SH-SY5Y (cell line): ENCODE results near the gene EPC1.

Experiments
- GATA2 ChIP-seq: IDR thresholded peaks from 2 replicates; pipeline ENCODE4 v1.6.1; 2011; ENCODE audit warnings: mild to moderate bottlenecking, low read depth, low read length
- GATA3 ChIP-seq: IDR thresholded peaks from 2 replicates; pipeline ENCODE4 v1.6.1; 2011; ENCODE audit warnings: low read depth, mild to moderate bottlenecking, low read length, moderate library complexity

EPC1 gene

DNA sequence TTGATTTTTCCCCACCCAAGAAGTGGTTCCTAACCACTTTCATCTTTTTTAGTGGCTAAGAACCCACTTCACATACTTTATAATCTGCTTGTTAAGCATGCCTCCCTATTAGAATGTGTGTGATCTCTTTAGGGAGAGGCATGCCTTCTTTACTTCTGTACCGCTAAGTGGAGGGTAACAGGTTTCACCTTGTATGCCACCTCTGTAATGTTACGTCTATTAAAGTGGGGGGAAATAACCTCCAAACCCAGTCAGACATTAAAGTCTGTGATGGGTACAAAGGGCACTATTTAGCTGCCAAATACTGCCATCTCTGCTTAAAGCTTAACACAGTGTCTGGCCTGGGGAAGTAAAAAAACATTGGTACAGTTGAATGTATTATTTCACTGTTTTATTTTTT is 51.9 kb downstream of the EPC1 start:
- TF ChIP-seq GATA2 (no peak), GATA3 (no peak)

DNA sequence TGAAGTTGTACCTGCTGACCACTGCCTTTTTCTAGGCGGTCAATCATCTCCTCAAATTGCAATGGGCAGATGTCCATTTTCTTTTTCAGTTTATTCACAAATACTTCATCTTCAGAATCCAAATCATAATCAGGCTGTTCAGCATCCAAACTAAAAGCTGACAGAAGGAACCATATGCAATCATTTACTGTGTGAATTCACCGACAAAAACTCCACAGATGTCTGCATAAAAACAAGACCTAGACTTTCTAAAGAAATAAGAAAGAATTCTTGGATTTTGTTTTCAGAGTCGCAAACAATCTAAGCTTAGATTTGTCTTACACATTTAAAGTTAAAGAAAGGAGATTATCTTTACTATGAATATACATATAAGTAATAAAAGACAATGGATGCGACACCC is 53.4 kb downstream of the EPC1 start:
- TF ChIP-seq GATA2, result no peak
- TF ChIP-seq GATA3, result no peak

DNA sequence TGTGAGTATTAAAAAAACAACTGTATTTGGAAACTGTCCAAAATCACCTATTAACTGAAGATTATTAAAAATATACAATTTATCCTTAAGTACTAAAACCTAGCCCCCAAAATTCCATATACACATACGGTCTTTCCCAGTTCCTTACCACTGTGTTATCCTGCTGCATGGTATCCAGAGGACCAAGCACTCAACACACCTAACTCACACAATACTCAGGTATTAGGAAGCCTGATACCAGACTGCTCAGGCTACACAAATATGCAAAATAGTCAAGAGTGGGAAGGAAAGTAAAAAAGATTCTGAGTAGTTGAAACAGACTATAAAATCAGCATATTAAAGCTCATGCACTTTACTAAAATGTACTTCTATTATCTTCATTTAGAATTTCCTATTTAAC is 67.2 kb downstream of the EPC1 start:
- TF ChIP-seq GATA2 (no peak), GATA3 (no peak)

DNA sequence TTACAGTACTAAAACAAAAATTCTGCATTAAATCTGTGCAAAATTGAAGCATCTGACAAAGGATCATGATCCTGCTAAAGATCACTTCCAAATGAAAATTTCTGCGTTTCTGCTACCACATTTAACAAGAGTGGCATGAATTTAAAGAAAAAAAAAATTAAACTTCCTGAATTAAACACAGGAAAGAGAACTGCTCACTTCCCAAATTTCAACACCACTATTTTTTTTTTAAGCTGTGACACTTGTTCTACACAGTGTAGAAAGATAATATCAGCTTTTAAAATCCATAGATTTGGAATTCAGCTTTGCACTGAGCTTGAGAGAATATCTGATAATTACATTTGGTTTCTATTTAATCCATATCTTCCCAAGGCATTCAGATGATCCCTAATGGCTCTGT is 73.6 kb downstream of the EPC1 start:
- no peak for TF ChIP-seq GATA2
- TF ChIP-seq GATA3, result no peak

DNA sequence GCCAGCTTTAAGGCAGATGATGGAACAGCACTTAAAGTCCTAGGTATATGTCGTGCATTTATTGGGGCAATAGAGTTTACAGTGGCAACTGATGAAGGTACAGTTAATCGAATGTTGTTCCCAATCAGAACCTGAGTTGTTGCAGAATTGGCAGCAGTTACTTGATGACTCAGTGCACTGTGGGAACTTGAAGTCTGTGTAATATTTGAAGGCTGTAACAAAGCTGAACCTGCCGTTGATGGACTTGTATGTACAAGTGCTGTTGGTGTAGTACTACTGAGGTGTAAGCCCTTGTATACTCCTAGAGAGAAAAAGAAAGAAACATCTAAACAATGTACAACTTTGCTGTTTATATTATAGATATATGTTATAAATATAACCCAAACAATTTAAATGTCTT is 75.3 kb downstream of the EPC1 start:
- TF ChIP-seq GATA3, result no peak
- no peak for TF ChIP-seq GATA2

DNA sequence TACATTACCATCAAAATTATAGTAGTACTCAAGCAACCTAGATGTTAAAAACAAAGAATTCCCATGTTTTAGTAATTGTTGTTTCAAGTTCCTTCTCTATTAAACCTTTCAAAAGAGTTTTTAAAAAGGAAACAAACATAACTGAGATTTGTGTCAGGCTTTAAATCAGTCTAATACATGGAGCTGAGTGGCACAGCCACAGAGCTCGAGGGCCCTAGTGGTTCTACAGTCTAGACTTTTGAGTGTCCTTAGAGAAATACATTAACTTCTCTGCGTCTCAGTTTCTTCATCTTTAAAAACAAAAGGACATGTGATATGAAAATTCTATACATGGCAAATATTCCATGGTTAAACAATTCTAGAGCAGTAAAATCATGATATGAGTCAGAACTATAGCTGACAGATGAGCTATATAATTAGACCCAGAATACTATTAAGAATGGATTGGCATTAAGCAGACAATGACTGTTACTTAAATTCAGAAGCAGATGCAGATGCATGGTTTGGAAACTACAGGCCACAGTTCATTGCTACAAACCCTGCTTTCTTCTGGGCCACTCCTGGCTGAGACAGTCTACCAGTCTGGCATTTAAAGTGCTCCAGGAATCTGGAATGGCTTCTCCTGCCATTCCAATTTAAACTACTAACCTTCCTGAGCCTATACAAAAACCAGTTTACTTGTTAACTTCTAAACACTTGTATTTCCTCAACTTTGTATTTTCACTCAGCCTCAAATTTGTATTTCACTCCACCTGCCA is 77.4 kb downstream of the EPC1 start:
- no peak for TF ChIP-seq GATA2
- TF ChIP-seq GATA3, result no peak

DNA sequence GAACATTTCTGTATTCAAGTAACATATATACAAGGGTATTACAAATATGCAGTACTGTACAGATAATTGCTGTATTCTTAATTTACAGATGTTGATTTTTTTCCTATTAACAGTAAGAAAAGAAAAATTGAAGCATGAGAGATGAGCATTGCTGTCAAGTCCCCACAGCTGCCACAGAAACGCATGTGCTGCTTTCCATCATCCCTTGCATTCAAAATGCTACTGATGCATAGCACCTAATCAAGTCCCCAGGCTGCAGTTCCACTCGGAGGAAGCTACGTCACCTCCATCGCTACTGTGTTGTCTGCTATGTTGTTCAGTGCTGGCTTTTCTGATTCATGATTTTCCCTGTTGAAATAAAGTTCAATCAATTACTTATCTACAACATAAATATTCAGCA is 78.2 kb downstream of the EPC1 start:
- TF ChIP-seq GATA3, result no peak
- TF ChIP-seq GATA2, result no peak

DNA sequence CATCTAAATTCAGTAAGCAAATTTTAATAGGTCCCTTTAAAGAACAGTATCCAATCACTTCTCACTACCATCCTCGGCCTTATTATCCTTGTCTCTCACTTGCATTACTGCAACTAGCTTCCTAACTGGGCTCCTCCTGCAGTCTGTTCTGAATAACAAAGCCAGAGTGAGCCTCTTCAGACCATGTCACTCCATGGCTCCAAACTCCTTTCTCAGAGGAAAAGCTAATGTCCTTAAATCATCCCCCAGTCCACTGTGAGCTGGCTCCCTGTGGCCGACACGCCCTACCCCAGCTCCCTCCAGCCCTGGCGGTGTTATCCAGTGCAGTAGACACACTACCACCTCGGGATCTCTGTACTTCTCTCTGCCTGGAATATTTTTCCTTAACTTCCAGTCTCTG is 80.0 kb downstream of the EPC1 start:
- TF ChIP-seq GATA3 (no peak), GATA2 (no peak)

DNA sequence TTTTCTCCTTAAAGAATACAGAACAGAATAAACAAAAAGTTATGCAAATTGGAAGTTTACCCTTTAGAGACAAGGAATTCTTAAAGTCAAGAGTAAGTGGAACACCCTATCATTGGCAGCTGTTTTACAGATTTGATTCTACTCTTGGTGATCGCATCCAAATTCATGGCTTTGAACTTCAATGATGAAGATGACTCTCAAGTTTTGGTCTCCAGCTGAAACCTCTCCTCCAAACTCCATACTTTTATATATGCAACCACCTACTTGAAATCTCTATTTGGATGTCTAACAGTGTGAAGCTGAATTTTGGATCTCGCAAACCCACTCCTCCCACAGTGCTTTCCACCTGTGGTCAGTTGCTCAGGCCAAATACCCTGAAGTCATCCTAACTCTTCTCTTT is 80.4 kb downstream of the EPC1 start:
- no peak for TF ChIP-seq GATA3
- no peak for TF ChIP-seq GATA2

DNA sequence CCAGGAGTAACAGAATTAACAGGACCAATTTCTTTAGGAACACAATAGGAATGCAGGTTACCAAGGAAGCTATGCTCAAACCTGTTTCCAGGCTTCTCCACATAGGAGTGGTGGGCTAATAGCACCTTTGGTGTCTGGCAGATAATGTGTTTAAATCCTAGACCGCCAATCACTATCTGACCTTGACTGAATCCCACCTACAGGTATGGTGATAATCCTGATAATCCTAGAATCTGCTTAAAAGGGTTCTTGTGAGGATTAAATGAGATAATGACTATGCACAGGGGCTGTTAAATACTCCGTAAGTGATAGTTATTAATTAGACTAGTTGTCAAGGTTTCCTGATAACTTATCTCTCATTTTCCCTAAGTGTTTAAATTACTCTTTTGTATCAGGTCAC is 81.2 kb downstream of the EPC1 start:
- TF ChIP-seq GATA2, result no peak
- TF ChIP-seq GATA3, result no peak

DNA sequence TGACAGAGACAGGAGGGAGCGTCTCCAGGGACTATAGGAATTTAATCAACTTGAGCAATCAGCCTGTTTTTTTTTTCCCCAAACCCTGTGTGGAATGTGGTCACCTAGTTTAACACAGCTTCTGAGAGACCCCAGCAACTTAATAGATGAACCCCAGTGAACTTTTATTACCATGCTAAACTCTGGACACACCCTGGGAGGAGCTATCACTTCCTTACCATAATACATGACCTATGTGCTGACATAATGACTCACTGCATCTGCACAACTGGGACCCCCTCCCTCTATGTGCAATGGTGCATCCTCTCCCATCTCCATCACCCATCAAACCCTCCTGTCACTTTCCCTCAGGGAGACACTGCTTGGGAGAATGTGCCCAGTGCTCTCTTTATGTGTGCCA is 83.7 kb downstream of the EPC1 start:
- no peak for TF ChIP-seq GATA3
- TF ChIP-seq GATA2, result no peak

DNA sequence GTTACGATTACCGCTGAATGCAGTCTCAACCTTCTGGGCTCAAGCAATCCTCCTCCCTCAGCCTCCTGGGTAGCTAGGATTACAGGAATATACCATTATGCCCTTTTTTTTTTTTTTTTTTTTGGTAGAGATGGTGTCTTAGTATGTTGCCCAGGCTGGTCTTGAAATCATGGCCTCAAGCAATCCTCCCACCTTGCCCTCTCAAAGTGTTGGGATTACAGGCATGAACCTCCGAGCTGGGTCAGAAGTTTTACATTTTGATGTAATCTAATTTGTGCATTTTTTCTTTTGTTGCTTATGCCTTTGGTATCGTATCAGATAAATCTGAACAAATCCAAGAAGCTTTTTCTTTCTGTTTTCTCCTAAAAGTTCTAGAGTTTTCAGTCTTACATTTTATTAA is 87.4 kb downstream of the EPC1 start:
- no peak for TF ChIP-seq GATA2
- no peak for TF ChIP-seq GATA3

DNA sequence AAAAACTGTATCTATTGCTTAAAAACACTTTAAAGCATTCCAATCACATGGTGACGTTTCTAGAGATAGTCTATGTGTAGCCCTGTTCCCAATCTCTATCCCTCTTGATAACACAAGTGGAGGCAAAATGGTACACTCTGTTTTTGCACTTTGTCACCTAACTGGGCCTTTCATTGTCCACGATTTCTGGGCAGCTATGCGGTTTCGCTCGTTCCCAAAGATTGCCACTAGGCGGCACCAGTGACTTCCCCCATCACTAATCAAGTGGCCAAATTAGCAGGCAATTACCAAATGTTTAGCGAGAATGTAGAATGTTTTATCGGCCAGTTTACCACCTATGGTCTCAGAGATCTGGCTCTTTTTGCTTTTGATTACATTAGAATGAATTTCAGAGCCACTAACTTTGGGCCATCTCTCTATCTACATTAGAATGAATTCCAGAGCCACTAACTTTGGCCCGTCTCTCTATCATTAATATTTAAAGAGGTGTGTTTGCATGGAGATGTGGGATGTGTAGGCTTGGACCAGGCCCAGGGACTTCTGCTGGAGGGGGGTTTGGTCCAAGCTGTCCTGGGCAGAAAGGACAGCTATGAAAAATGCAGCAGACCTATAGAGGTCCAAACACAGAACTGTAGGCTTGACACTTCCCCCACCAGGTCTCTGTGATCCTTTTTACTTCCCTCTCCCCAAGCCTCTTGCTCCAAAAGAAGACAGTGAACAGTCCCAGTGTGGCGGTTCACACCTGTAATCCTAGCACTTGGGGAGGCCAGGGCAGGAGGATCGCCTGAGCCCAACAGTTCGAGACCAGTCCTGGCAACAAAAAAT is 90.1 kb downstream of the EPC1 start:
- TF ChIP-seq GATA2 (no peak), GATA3 (no peak)

DNA sequence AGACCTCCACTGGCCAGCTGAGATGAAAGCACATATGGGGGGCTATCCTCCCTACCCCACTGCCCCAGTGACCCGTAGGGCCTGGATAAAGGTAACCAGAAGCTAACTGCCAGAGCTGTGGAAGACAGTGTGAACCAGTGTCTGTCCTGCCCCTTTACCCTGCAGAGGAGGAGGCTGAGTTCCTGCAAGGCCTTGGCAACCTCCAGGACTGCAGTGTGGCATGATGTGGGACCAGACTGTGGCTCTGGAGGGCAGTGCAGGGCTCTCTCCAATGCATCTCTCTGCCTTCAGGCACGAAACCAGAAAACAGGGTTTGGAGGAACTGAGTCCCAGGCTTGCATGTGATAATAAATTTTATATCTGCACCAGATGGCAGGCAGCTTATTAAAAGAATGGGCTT is 93.1 kb downstream of the EPC1 start:
- TF ChIP-seq GATA3, result no peak
- TF ChIP-seq GATA2, result no peak

DNA sequence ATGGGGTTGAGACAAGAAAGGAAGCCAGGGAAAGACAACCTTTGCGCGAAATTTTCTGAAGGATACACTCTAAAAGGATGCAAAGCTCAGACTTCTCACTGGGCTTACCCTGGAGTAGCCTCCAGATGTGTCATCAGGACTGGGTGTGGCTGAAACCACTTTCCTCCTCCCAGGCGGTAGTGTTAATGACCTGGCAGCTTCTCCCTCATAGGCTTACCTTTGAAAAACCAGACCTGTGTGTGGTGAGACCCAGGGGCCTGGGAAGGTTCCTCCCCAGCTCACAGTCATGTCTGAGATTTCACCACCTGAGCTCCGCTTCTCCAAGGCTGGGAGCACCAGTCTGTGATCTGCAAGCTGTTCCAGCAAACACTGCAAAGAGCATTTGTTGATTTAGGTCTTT is 93.7 kb downstream of the EPC1 start:
- no peak for TF ChIP-seq GATA3
- no peak for TF ChIP-seq GATA2

DNA sequence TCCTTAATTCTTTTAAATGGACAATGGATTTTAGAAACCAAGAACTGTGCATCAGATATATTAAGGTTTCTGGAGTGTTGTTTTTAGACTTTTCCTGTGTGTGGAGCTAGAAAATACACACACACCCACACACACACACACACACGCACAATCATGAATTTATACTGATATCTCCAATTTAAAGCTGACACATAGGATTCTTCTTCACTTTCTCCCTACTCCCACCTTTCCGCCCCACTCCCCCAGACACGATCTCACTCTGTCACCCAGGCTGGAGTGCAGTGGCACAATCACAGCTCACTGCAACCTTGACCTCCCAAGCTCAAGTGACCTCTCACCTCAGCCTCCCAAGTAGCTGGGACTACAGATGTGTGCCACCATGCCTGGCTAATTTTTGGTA is 100.3 kb downstream of the EPC1 start:
- TF ChIP-seq GATA2 (no peak), GATA3 (no peak)

DNA sequence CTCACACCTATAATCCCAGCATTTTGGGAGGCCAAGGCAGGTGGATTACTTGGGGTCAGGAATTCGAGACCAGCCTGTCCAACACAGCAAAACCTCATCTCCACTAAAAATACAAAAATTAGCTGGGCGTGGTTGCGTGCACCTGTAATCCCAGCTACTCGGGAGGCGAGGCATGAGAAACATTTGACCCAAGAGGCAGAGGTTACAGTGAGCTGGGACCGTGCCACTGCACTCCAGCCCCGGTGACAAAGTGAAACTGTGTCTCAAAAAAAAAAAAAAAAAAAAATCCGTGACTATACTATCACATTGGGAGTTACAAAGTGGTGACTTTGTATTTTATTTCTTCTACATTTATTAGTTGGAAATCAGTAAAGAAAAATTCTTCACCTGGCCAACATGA is 101.2 kb downstream of the EPC1 start:
- TF ChIP-seq GATA3 (no peak), GATA2 (no peak)
